CD8-positive, alpha-beta memory T cell (primary cell): ENCODE data around the gene GLA. TPM values are rescaled to one million over a fixed set of nuclear protein-coding genes. Genes with fewer than 3 reads are reported as not detected.
A peak's percentile ranks its signal among the peaks of the same experiment; 100 is the strongest.

Experiments used
- CTCF ChIA-PET: fragments of 350-600 bp; sonication (Branson Sonifier 250); formaldehyde crosslinking; loops from one replicate; lab custom pipeline; 2021; ENCODE audit warnings: antibody characterized with exemption; lab: Charles Lee
- POLR2A ChIA-PET: fragments of 350-600 bp; sonication (Branson Sonifier 250); formaldehyde crosslinking; loops from one replicate; lab custom pipeline; 2021; ENCODE audit warnings: antibody characterized with exemption; lab: Charles Lee
- DNase-seq, 5 donors: peaks; one replicate each; pipeline versions ENCODE4 v3.0.0 to v3.0.0-alpha.2; 2020 to 2022; ENCODE audit warnings: mixed read lengths in 1 of 5
- H3K27ac ChIP-seq: one replicate; pipeline ENCODE4 v1.7.0; 2013; ENCODE audit warnings: low read depth, mild to moderate bottlenecking, low read length, moderate library complexity
- H3K27me3 ChIP-seq: 2 replicates; pipeline ENCODE4 v1.7.0; 2013; ENCODE audit warnings: low read length, mild to moderate bottlenecking; ENCODE audit not compliant: insufficient read depth, poor library complexity, severe bottlenecking
- H3K36me3 ChIP-seq: 2 replicates; pipeline ENCODE4 v1.7.0; 2013; ENCODE audit warnings: mild to moderate bottlenecking, low read length, moderate library complexity; ENCODE audit not compliant: insufficient read depth
- H3K4me1 ChIP-seq: 2 replicates; pipeline ENCODE4 v1.7.0; 2013; ENCODE audit warnings: mild to moderate bottlenecking, low read length, moderate library complexity; ENCODE audit not compliant: insufficient read depth
- H3K4me3 ChIP-seq: 2 replicates; pipeline ENCODE4 v1.7.0; 2013; ENCODE audit warnings: mild to moderate bottlenecking, low read length
- H3K9me3 ChIP-seq: 2 replicates; pipeline ENCODE4 v1.7.0; 2013; ENCODE audit warnings: mild to moderate bottlenecking, low read length
- H3K27ac Mint-ChIP-seq, 8 donors: one replicate each; pipeline ENCODE4 v1.8.0; 2020 to 2021; ENCODE audit warnings: mixed read lengths in 8 of 8, mild to moderate bottlenecking in 6 of 8, inconsistent platforms in 3 of 8, moderate library complexity in 3 of 8
- H3K27me3 Mint-ChIP-seq, 2 donors: one replicate each; pipeline ENCODE4 v1.8.0; 2020 to 2021; ENCODE audit warnings: mixed read lengths in 2 of 2, mild to moderate bottlenecking in 1 of 2, moderate library complexity in 1 of 2
- H3K36me3 Mint-ChIP-seq, 3 donors: one replicate each; pipeline ENCODE4 v1.8.0; 2020 to 2021; ENCODE audit warnings: mixed read lengths in 3 of 3, inconsistent platforms in 1 of 3, mild to moderate bottlenecking in 1 of 3
- H3K4me1 Mint-ChIP-seq, 3 donors: one replicate each; pipeline ENCODE4 v1.8.0; 2020 to 2021; ENCODE audit warnings: mixed read lengths in 3 of 3, inconsistent platforms in 1 of 3, mild to moderate bottlenecking in 1 of 3
- H3K4me3 Mint-ChIP-seq, 7 donors: one replicate each; pipeline ENCODE4 v1.8.0; 2020 to 2021; ENCODE audit warnings: mixed read lengths in 7 of 7, mild to moderate bottlenecking in 6 of 7, moderate library complexity in 4 of 7, inconsistent platforms in 2 of 7
- H3K9me3 Mint-ChIP-seq, 5 donors: one replicate each; pipeline ENCODE4 v1.8.0; 2020 to 2022; ENCODE audit warnings: mixed read lengths in 5 of 5, mild to moderate bottlenecking in 3 of 5, moderate library complexity in 2 of 5, inconsistent platforms in 1 of 5
- polyA plus RNA-seq: library from polyadenylated mRNA; unstranded; fragments of 300-500 nt; fragmentation: Illumina TruSeq; gene quantifications from one replicate; pipeline ENCODE4 v1.2.3, GENCODE V29; 2021
- total RNA-seq, 2 experiments: library from RNA; stranded (reverse); gene quantifications; one replicate each; pipeline ENCODE4 v1.2.3, GENCODE V29; 2021

The GLA gene
- total and polyA plus RNA-seq, 3 experiments from 2014 or later: 17.0 to 44.2 (median 43.3) TPM

DNA sequence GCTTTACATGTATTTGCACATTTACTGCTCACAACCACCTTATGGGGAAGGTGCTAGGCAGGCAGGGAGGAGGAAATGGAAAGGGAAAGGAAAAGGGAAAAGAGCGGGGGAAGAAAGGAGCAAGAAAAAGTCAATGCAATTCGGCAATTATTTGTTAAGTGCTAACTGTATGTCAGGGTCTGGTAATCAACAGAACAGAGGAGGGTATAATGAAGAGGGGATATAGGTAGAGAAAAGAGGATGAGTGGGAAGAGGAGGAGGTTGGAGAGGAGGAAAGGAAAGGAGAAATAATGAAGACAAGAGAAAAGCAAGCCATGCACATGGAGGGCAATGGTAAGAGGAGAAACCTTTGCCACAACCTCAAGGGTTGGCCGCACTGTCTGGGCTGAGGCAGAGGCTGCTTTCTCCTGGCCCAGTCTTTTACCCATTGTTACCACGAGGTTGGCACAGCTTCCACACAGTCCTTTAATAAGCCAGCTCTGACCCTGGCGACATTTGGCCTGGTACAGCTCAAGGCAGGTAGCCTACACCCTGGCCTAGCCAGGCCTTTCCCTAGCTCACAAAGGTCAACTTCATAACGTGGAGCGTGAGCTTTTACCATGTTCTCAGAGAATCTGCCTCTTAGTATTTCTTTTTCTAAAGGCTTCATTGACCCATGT, 22.6 kb downstream of the GLA start:
- Mint-ChIP-seq H3K27ac (peak overlapping the region in 1 of 8 donors; percentile 36), H3K27me3 (peaks cover 0 to 6% of the 10 kb centered on the region in 2 donors), H3K9me3 (no peaks in the 10 kb centered on the region), H3K4me1 (peaks cover 0 to under 1% (median 0%) of the 10 kb centered on the region in 3 donors), H3K4me3 (no peak overlapping the region), H3K36me3 (no peaks in the 10 kb centered on the region)
- Histone ChIP-seq H3K27me3 (no peaks in the 10 kb centered on the region), H3K9me3 (no peaks in the 10 kb centered on the region), H3K27ac (peak overlapping the region; percentile 57), H3K4me3 (no peak overlapping the region), H3K4me1 (no peaks in the 10 kb centered on the region), H3K36me3 (no peaks in the 10 kb centered on the region)
- CTCF ChIA-PET: no interaction called here
- DNase-seq: no peak
- POLR2A ChIA-PET: no interaction called here

DNA sequence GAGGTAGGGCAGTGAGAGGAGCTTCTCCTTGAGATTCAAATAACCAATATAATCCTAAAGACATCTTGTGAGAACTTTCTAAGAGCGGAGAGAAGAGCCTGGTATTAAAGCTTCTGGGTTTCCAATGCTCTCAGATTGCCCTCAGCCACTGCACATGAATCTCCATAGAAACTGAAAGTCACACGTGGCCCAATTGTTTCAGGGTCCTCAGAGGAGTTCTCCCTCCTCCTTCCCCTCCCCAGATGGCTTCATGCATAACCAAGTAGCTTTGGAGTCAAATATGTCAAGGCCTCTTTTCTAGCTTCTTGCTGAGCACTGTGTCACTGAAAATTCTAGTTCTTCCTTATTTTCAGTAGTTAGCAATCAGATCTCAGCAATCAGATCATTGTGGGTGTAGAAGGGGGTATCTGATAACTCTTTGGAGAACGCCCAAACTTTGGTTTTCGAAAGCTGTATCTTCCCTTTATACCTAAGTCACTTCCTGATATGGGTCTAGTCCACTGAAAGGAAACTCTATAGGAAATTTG, 24.0 kb downstream of the GLA start:
- Mint-ChIP-seq H3K27ac (no peak overlapping the region), H3K4me3 (no peak overlapping the region), H3K4me1 (no peaks in the 10 kb centered on the region), H3K27me3 (peaks cover 0 to 6% of the 10 kb centered on the region in 2 donors), H3K9me3 (no peaks in the 10 kb centered on the region), H3K36me3 (no peaks in the 10 kb centered on the region)
- POLR2A ChIA-PET: no interaction called here
- Histone ChIP-seq H3K27ac (no peak overlapping the region), H3K9me3 (no peaks in the 10 kb centered on the region), H3K36me3 (no peaks in the 10 kb centered on the region), H3K4me1 (no peaks in the 10 kb centered on the region), H3K4me3 (no peak overlapping the region), H3K27me3 (no peaks in the 10 kb centered on the region)
- no peak for DNase-seq
- CTCF ChIA-PET: no interaction called here

DNA sequence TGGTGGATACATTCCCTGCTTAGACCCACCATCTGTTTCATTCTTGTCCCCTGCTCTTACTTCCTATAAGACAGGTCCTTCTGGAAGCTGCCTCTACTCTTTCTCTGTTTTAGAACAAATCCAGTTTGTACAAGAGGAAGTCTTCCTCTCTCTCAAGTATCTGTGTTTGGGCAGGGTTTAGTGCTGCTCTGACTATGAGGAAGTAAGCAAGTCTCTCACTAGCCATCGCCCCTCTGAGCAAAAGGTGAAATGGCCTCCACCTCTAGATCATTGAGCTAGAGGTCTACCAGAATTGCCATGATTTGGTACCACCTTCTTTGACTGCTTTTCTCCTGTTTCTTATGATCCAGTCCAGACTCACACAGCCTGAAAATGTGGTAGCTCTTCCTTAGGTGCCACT, 30.2 kb downstream of the GLA start:
- no peaks in the 10 kb centered on the region for H3K4me1 Mint-ChIP-seq
- peaks cover 12 to 16% of the 10 kb centered on the region in 2 donors for H3K27me3 Mint-ChIP-seq
- Histone ChIP-seq H3K4me1 (no peaks in the 10 kb centered on the region), H3K27ac (no peak overlapping the region), H3K4me3 (no peak overlapping the region), H3K9me3 (no peaks in the 10 kb centered on the region), H3K27me3 (no peaks in the 10 kb centered on the region), H3K36me3 (no peaks in the 10 kb centered on the region)
- no peak overlapping the region for H3K4me3 Mint-ChIP-seq
- no peaks in the 10 kb centered on the region for H3K9me3 Mint-ChIP-seq
- H3K27ac Mint-ChIP-seq: no peak overlapping the region
- POLR2A ChIA-PET: interaction anchor here (0.6 kb wide), 1 partner anchor 60 kb away, joined by 3 read pairs; no protein-coding TSS in a partner anchor
- DNase-seq: no peak
- CTCF ChIA-PET: no interaction called here
- H3K36me3 Mint-ChIP-seq: no peaks in the 10 kb centered on the region

DNA sequence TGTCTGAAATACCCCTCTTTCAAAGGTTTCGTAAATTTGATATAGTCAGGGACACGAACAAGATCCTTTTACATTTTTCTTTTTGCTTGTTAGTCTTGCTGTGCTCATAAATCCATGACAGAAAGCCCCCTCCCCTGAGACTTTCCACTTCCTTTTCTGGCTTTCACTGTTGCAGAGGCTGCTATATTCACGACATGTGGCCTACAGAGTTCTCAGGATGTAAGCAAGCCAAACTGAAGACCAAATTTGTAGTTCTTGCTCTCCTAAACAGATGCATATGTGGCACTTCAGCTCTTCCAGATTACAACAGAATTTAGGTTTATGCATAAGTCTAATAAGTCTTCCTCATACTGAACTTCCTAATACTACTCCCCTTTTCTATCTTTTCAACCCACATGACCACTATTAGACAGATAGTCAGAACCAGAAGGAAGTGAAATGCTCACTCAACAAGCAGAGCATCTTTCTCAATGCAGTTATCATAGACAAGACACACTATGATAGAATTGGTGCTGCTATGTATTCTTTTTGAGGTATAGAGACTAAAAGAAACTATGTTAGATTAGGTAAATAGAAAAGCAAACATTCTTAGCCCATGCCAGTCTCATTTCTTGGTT, 36.7 kb downstream of the GLA start:
- Mint-ChIP-seq H3K27ac (no peak overlapping the region), H3K4me3 (no peak overlapping the region), H3K4me1 (no peaks in the 10 kb centered on the region), H3K36me3 (no peaks in the 10 kb centered on the region), H3K9me3 (no peaks in the 10 kb centered on the region), H3K27me3 (peaks cover 12 to 17% of the 10 kb centered on the region in 2 donors)
- ChIA-PET CTCF (no interaction called here), POLR2A (no interaction called here)
- Histone ChIP-seq H3K36me3 (no peaks in the 10 kb centered on the region), H3K9me3 (no peaks in the 10 kb centered on the region), H3K27me3 (no peaks in the 10 kb centered on the region), H3K4me1 (no peaks in the 10 kb centered on the region), H3K4me3 (no peak overlapping the region), H3K27ac (no peak overlapping the region)
- no peak for DNase-seq

DNA sequence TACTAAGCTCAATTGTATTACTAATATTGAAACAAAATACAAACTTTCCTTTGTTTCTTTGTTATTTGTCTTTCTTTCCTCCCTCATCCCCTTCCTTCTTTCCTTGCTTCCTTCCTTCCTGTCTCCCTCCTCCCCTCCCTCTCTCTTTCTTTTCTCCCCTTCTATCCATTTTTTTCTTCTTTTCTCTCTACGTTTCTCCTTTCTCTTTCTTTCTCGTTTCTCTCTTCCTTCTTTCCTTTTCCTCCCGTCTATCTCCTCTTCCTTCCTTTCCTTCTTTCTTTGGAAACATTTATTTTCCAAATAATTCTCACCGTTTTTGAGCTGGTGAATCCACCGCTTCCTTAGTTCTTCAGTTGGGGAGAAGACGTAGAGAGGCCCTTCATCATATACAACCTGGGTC, 38.0 kb downstream of the GLA start:
- H3K4me3 ChIP-seq: no peak overlapping the region
- no peak overlapping the region for H3K27ac ChIP-seq
- H3K36me3 Mint-ChIP-seq: no peaks in the 10 kb centered on the region
- no peaks in the 10 kb centered on the region for H3K4me1 ChIP-seq
- CTCF ChIA-PET: no interaction called here
- no peaks in the 10 kb centered on the region for H3K36me3 ChIP-seq
- no peaks in the 10 kb centered on the region for H3K9me3 Mint-ChIP-seq
- no peak overlapping the region for H3K27ac Mint-ChIP-seq
- H3K4me3 Mint-ChIP-seq: no peak overlapping the region
- no peak for DNase-seq
- no peaks in the 10 kb centered on the region for H3K9me3 ChIP-seq
- H3K27me3 Mint-ChIP-seq: peaks cover 4 to 9% of the 10 kb centered on the region in 2 donors
- no peaks in the 10 kb centered on the region for H3K4me1 Mint-ChIP-seq
- H3K27me3 ChIP-seq: no peaks in the 10 kb centered on the region
- POLR2A ChIA-PET: no interaction called here

DNA sequence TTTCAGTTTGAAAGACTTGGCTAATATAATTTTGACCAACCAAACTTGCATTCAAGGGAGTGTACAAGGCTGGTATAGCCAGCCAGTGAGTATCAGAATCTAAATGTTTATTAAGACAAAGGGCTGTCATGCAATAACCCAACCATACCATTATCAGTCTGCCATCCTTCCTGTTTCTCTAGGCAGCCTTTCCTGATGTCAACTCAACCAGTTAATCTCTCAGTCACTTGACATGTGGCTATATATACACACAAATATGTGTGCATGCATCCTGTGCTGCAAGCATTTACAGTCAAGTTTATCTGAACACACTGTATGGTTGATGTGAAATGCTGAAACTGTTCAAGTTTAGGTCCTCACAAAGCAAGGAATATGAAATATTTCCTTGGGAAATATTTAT, 38.9 kb downstream of the GLA start:
- peaks cover 0 to 8% of the 10 kb centered on the region in 2 donors for H3K27me3 Mint-ChIP-seq
- Histone ChIP-seq H3K4me1 (no peaks in the 10 kb centered on the region), H3K4me3 (no peak overlapping the region), H3K9me3 (no peaks in the 10 kb centered on the region), H3K27ac (no peak overlapping the region), H3K36me3 (no peaks in the 10 kb centered on the region), H3K27me3 (no peaks in the 10 kb centered on the region)
- ChIA-PET POLR2A (no interaction called here), CTCF (no interaction called here)
- no peak for DNase-seq
- no peaks in the 10 kb centered on the region for H3K9me3 Mint-ChIP-seq
- no peaks in the 10 kb centered on the region for H3K4me1 Mint-ChIP-seq
- no peak overlapping the region for H3K4me3 Mint-ChIP-seq
- H3K36me3 Mint-ChIP-seq: no peaks in the 10 kb centered on the region
- no peak overlapping the region for H3K27ac Mint-ChIP-seq

DNA sequence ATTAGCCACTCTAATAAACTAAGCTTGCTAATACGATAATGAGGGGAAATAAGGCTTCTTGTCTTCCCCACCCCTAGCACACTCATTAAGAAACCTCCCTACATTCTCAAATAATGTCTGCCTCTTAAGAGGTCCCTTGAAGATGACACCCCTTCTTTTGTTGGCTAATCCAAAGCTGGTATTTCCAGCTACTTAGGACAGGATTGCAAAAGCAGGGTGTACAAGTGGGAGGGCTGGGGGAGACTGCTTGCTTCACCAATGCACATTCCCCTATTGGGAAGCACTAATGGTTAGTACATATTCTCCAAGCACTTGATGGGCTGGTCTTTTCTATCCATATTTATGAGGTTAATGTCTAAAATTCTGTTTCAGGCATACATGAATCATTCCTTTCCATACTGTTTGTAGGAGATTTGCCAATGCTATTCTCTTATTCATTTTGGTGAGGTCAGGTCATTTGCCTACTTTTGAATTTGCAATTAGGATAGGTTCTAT, 42.4 kb downstream of the GLA start:
- H3K27me3 ChIP-seq: no peaks in the 10 kb centered on the region
- H3K4me1 Mint-ChIP-seq: no peaks in the 10 kb centered on the region
- H3K4me1 ChIP-seq: no peaks in the 10 kb centered on the region
- no peaks in the 10 kb centered on the region for H3K9me3 ChIP-seq
- no peak overlapping the region for H3K4me3 ChIP-seq
- ChIA-PET POLR2A (no interaction called here), CTCF (no interaction called here)
- H3K9me3 Mint-ChIP-seq: no peaks in the 10 kb centered on the region
- no peak overlapping the region for H3K27ac Mint-ChIP-seq
- no peaks in the 10 kb centered on the region for H3K36me3 Mint-ChIP-seq
- H3K27ac ChIP-seq: no peak overlapping the region
- no peak for DNase-seq
- H3K4me3 Mint-ChIP-seq: no peak overlapping the region
- peaks cover 4 to 19% of the 10 kb centered on the region in 2 donors for H3K27me3 Mint-ChIP-seq
- no peaks in the 10 kb centered on the region for H3K36me3 ChIP-seq

DNA sequence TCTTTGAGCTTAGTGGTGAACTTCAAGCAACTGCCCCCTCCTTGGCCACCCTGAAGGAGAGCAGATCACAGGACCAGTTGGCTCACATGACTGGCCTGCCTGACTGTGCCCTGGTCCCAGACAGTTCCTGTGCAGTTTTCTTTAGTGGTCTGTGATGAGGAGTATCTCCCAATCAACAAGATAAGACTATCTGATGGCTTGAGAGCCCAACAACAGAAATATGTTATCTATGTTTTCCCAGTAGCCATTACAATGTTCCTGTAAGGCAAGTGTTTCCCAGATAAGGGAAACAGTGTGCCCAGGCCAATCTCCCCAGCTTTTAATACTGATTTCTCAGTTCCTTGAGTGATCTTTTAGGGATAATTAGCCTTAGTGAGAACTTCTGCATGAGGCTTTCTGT, 45.0 kb downstream of the GLA start:
- ChIA-PET POLR2A (no interaction called here), CTCF (no interaction called here)
- Mint-ChIP-seq H3K4me1 (no peaks in the 10 kb centered on the region), H3K27ac (no peak overlapping the region), H3K9me3 (no peaks in the 10 kb centered on the region), H3K27me3 (peaks cover 7 to 18% of the 10 kb centered on the region in 2 donors), H3K36me3 (no peaks in the 10 kb centered on the region), H3K4me3 (no peak overlapping the region)
- Histone ChIP-seq H3K9me3 (no peaks in the 10 kb centered on the region), H3K36me3 (no peaks in the 10 kb centered on the region), H3K27ac (no peak overlapping the region), H3K27me3 (no peaks in the 10 kb centered on the region), H3K4me1 (no peaks in the 10 kb centered on the region), H3K4me3 (no peak overlapping the region)
- no peak for DNase-seq
